ENCODE results near the gene IL22RA2. TPM values are rescaled to one million over a fixed set of nuclear protein-coding genes. Genes with fewer than 3 reads are reported as not detected.

IL22RA2 gene
- total RNA-seq, 1 donor from 2014 or later: not detected

GRCh38 chr6:137218917-137219663 lies 45.6 kb upstream of the IL22RA2 start, which contains the start of gene IFNGR1:
IFNGR1 (minus strand) TSS chr6:137219385; CDS start chr6:137219327, 58 bp downstream.
- Mint-ChIP-seq H3K27ac (ENCODE audit: unreplicated experiment) (peak within 1 kb of the TSS; percentile 95), H3K27me3 (ENCODE audit: low read depth, unreplicated experiment) (no peaks in the 10 kb centered on the region)
- FAIRE-seq: no peak

DNA sequence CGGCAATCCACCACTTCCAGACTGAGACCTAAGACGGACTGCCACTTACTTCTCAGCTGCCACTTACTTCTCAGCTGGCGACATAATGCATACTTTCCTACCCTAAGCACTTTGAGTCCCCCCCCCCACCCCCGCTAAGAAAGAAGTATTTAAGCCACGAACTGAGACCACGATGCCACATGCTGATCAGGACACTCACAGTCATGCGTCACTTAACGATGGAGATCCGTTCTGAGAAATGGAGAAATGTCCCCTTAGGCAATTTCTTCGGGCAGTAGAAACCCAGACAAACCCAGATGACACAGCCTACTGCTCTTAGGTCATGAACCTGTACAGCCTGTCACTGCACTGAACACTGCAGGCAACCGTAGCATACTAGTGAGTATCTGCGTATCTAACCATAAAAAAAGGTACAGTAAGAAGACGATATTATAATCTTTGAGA lies 45.1 kb upstream of the IL22RA2 start:
- Histone ChIP-seq H3K4me1 (ENCODE audit: insufficient read depth, low read length) (peaks cover 12% of the 10 kb centered on the region), H3K27me3 (ENCODE audit: insufficient read depth, low read length) (no peaks in the 10 kb centered on the region), H3K9ac (ENCODE audit: low read length) (peak overlapping the region; percentile 96), H2AFZ (ENCODE audit: low read depth, low read length) (peak overlapping the region; percentile 98), H3K4me2 (ENCODE audit: low read length) (peak overlapping the region; percentile 90), H3K36me3 (ENCODE audit: insufficient read depth, low read length) (no peaks in the 10 kb centered on the region), H3K4me3 (ENCODE audit: insufficient read depth, low read depth, low read length) (peak overlapping the region; percentile 97), H3K79me2 (ENCODE audit: insufficient read depth, low read length) (peaks cover 57% of the 10 kb centered on the region), H3K27ac (ENCODE audit: low read depth, low read length) (peak overlapping the region; percentile 93), H4K20me1 (ENCODE audit: insufficient read depth, low read length) (peaks cover 38% of the 10 kb centered on the region), H3K9me3 (ENCODE audit: insufficient read depth, low read depth, low read length) (no peaks in the 10 kb centered on the region)
- FAIRE-seq (no peak), DNase-seq (ENCODE audit: low read depth) (peak; percentile 57)
- Mint-ChIP-seq H3K36me3 (ENCODE audit: low read depth, unreplicated experiment) (no peaks in the 10 kb centered on the region), H3K4me3 (ENCODE audit: unreplicated experiment) (peak overlapping the region; percentile 100), H3K9me3 (ENCODE audit: unreplicated experiment) (no peaks in the 10 kb centered on the region), H3K27me3 (ENCODE audit: low read depth, unreplicated experiment) (no peaks in the 10 kb centered on the region), H3K4me1 (ENCODE audit: low read depth, unreplicated experiment) (peaks cover 22% of the 10 kb centered on the region), H3K27ac (ENCODE audit: unreplicated experiment) (peak overlapping the region; percentile 95)
- TF ChIP-seq EZH2 (IDR thresholded peaks at IDR 0.05; ENCODE audit: insufficient read depth, low read length): no peak
- TF ChIP-seq, protein P1, sequence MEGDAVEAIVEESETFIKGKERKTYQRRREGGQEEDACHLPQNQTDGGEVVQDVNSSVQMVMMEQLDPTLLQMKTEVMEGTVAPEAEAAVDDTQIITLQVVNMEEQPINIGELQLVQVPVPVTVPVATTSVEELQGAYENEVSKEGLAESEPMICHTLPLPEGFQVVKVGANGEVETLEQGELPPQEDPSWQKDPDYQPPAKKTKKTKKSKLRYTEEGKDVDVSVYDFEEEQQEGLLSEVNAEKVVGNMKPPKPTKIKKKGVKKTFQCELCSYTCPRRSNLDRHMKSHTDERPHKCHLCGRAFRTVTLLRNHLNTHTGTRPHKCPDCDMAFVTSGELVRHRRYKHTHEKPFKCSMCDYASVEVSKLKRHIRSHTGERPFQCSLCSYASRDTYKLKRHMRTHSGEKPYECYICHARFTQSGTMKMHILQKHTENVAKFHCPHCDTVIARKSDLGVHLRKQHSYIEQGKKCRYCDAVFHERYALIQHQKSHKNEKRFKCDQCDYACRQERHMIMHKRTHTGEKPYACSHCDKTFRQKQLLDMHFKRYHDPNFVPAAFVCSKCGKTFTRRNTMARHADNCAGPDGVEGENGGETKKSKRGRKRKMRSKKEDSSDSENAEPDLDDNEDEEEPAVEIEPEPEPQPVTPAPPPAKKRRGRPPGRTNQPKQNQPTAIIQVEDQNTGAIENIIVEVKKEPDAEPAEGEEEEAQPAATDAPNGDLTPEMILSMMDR (IDR thresholded peaks at IDR 0.05; ENCODE audit: insufficient read depth, low read depth, low read length): no peak

More at GRCh38 chr6:137218917-137219663, 45.6 kb upstream of the IL22RA2 start, which contains the start of gene IFNGR1:
- H3K4me3 ChIP-seq (ENCODE audit: insufficient read depth, low read depth, low read length): peak within 1 kb of the TSS; percentile 97
- peaks cover 12% of the 10 kb centered on the region for H3K4me1 ChIP-seq (ENCODE audit: insufficient read depth, low read length)
- H3K79me2 ChIP-seq (ENCODE audit: insufficient read depth, low read length): peaks cover 51% of the 10 kb centered on the region
- H3K36me3 ChIP-seq (ENCODE audit: insufficient read depth, low read length): no peaks in the 10 kb centered on the region
- Mint-ChIP-seq H3K4me1 (ENCODE audit: low read depth, unreplicated experiment) (peaks cover 27% of the 10 kb centered on the region), H3K36me3 (ENCODE audit: low read depth, unreplicated experiment) (no peaks in the 10 kb centered on the region), H3K4me3 (ENCODE audit: unreplicated experiment) (peak within 1 kb of the TSS; percentile 100), H3K9me3 (ENCODE audit: unreplicated experiment) (no peaks in the 10 kb centered on the region)
- H3K9ac ChIP-seq (ENCODE audit: low read length): peak within 1 kb of the TSS; percentile 96
- peak within 1 kb of the TSS; percentile 93 for H3K27ac ChIP-seq (ENCODE audit: low read depth, low read length)
- peak within 1 kb of the TSS; percentile 98 for H2AFZ ChIP-seq (ENCODE audit: low read depth, low read length)
- peak within 1 kb of the TSS; percentile 90 for H3K4me2 ChIP-seq (ENCODE audit: low read length)
- peaks cover 32% of the 10 kb centered on the region for H4K20me1 ChIP-seq (ENCODE audit: insufficient read depth, low read length)
- no peaks in the 10 kb centered on the region for H3K27me3 ChIP-seq (ENCODE audit: insufficient read depth, low read length)
- TF ChIP-seq, protein P1 (IDR thresholded peaks at IDR 0.05; ENCODE audit: insufficient read depth, low read depth, low read length): no peak
- TF ChIP-seq EZH2 (IDR thresholded peaks at IDR 0.05; ENCODE audit: insufficient read depth, low read length): no peak
- H3K9me3 ChIP-seq (ENCODE audit: insufficient read depth, low read depth, low read length): no peaks in the 10 kb centered on the region
- peak; percentile 81 for DNase-seq (ENCODE audit: low read depth)

Data from astrocyte (in vitro differentiated cells and primary cell).